ENCODE data around the gene TSPAN13. TPM values are rescaled to one million over a fixed set of nuclear protein-coding genes. Genes with fewer than 3 reads are reported as not detected.

The TSPAN13 gene
- total and polyA plus RNA-seq, 2 donors (not counting 1 experiment from before 2014, with no cell fraction given): 2.5 to 2.8 TPM

- Histone ChIP-seq H3K9ac (ENCODE audit: insufficient read depth, low read length) (no peak overlapping the region), H3K4me1 (ENCODE audit: control insufficient read depth, extremely low read depth, insufficient read depth, low read length) (no peaks in the 10 kb centered on the region), H4K20me1 (ENCODE audit: control insufficient read depth, extremely low read depth, insufficient read depth, low read length) (no peaks in the 10 kb centered on the region), H3K4me3 (replicated peaks in 1 of 4; ENCODE audit: control extremely low read depth in 1 of 4, insufficient read depth in 1 of 4, low read depth in 3 of 4, low read length in 4 of 4) (no peak overlapping the region), H3K9me3 (ENCODE audit: control insufficient read depth, insufficient read depth, low read depth, low read length) (no peaks in the 10 kb centered on the region), H3K27me3 (ENCODE audit: control insufficient read depth, insufficient read depth, low read length) (no peaks in the 10 kb centered on the region), H3K36me3 (ENCODE audit: control insufficient read depth, insufficient read depth, low read length) (no peaks in the 10 kb centered on the region), H2AFZ (ENCODE audit: low read length) (no peak overlapping the region), H3K27ac (ENCODE audit: insufficient read depth, low read length) (no peak overlapping the region), H3K4me2 (ENCODE audit: extremely low read depth, insufficient read depth, low read length) (no peak overlapping the region), H3K79me2 (ENCODE audit: control insufficient read depth, insufficient read depth, low read length) (no peaks in the 10 kb centered on the region)
- DNase-seq (ENCODE audit: low read depth in 2 of 2): no peak
- TF ChIP-seq EZH2 (IDR thresholded peaks at IDR 0.05; ENCODE audit: low read length, missing control alignments) (no peak), CTCF (conservative IDR thresholded peaks at IDR 0.05 in 1 of 2, IDR thresholded peaks at IDR 0.05 in 1 of 2; ENCODE audit: low read depth in 1 of 2, low read length in 2 of 2) (no peak)
Measured at GRCh38 chr7:16810573-16810972, 57.0 kb downstream of the TSPAN13 start.

- Histone ChIP-seq H2AFZ (ENCODE audit: low read length) (no peak overlapping the region), H3K4me1 (ENCODE audit: control insufficient read depth, extremely low read depth, insufficient read depth, low read length) (no peaks in the 10 kb centered on the region), H3K9me3 (ENCODE audit: control insufficient read depth, insufficient read depth, low read depth, low read length) (no peaks in the 10 kb centered on the region), H3K36me3 (ENCODE audit: control insufficient read depth, insufficient read depth, low read length) (no peaks in the 10 kb centered on the region), H3K9ac (ENCODE audit: insufficient read depth, low read length) (no peak overlapping the region), H3K4me2 (ENCODE audit: extremely low read depth, insufficient read depth, low read length) (no peak overlapping the region), H4K20me1 (ENCODE audit: control insufficient read depth, extremely low read depth, insufficient read depth, low read length) (no peaks in the 10 kb centered on the region), H3K4me3 (replicated peaks in 1 of 4; ENCODE audit: control extremely low read depth in 1 of 4, insufficient read depth in 1 of 4, low read depth in 3 of 4, low read length in 4 of 4) (no peak overlapping the region), H3K27me3 (ENCODE audit: control insufficient read depth, insufficient read depth, low read length) (no peaks in the 10 kb centered on the region), H3K27ac (ENCODE audit: insufficient read depth, low read length) (no peak overlapping the region), H3K79me2 (ENCODE audit: control insufficient read depth, insufficient read depth, low read length) (no peaks in the 10 kb centered on the region)
- peak; percentile 62 to 82 for DNase-seq (ENCODE audit: low read depth in 2 of 2)
- TF ChIP-seq CTCF (conservative IDR thresholded peaks at IDR 0.05 in 1 of 2, IDR thresholded peaks at IDR 0.05 in 1 of 2; ENCODE audit: low read depth in 1 of 2, low read length in 2 of 2) (no peak), EZH2 (IDR thresholded peaks at IDR 0.05; ENCODE audit: low read length, missing control alignments) (no peak)
Measured at GRCh38 chr7:16811551-16811950, 58.0 kb downstream of the TSPAN13 start.

GRCh38 chr7:16812542-16813231 is 59.1 kb downstream of the TSPAN13 start:
- TF ChIP-seq EZH2 (IDR thresholded peaks at IDR 0.05; ENCODE audit: low read length, missing control alignments) (no peak), CTCF (conservative IDR thresholded peaks at IDR 0.05 in 1 of 2, IDR thresholded peaks at IDR 0.05 in 1 of 2; ENCODE audit: low read depth in 1 of 2, low read length in 2 of 2) (no peak)
- Histone ChIP-seq H2AFZ (ENCODE audit: low read length) (no peak overlapping the region), H3K4me1 (ENCODE audit: control insufficient read depth, extremely low read depth, insufficient read depth, low read length) (no peaks in the 10 kb centered on the region), H3K79me2 (ENCODE audit: control insufficient read depth, insufficient read depth, low read length) (no peaks in the 10 kb centered on the region), H4K20me1 (ENCODE audit: control insufficient read depth, extremely low read depth, insufficient read depth, low read length) (no peaks in the 10 kb centered on the region), H3K9ac (ENCODE audit: insufficient read depth, low read length) (no peak overlapping the region), H3K27ac (ENCODE audit: insufficient read depth, low read length) (no peak overlapping the region), H3K27me3 (ENCODE audit: control insufficient read depth, insufficient read depth, low read length) (no peaks in the 10 kb centered on the region), H3K36me3 (ENCODE audit: control insufficient read depth, insufficient read depth, low read length) (no peaks in the 10 kb centered on the region), H3K4me3 (replicated peaks in 1 of 4; ENCODE audit: control extremely low read depth in 1 of 4, insufficient read depth in 1 of 4, low read depth in 3 of 4, low read length in 4 of 4) (no peak overlapping the region), H3K4me2 (ENCODE audit: extremely low read depth, insufficient read depth, low read length) (no peak overlapping the region), H3K9me3 (ENCODE audit: control insufficient read depth, insufficient read depth, low read depth, low read length) (no peaks in the 10 kb centered on the region)
- DNase-seq (ENCODE audit: low read depth in 2 of 2): no peak
